Subcutaneous adipose tissue (tissue), 4 donors: ENCODE data around the gene PRDM8. TPM values are rescaled to one million over a fixed set of nuclear protein-coding genes. Genes with fewer than 3 reads are reported as not detected.

Source experiments
- total RNA-seq, 4 donors: library from RNA; depleted of rRNA; stranded (reverse); fragments of >200 nt; gene quantifications; one replicate each; pipeline ENCODE4 v1.1.0, GENCODE V29; 2016
- TF ChIP-seq, protein P1 (sequence below): fragments of 450-650 bp; IDR thresholded peaks from one replicate; pipeline ENCODE4 v1.5.1; 2016; ENCODE audit warnings: low read depth, mild to moderate bottlenecking, control low read depth, antibody characterized with exemption, moderate library complexity

PRDM8 gene
- total RNA-seq, 4 donors from 2014 or later, result 2.1 to 8.1 (median 4.7) TPM

DNA sequence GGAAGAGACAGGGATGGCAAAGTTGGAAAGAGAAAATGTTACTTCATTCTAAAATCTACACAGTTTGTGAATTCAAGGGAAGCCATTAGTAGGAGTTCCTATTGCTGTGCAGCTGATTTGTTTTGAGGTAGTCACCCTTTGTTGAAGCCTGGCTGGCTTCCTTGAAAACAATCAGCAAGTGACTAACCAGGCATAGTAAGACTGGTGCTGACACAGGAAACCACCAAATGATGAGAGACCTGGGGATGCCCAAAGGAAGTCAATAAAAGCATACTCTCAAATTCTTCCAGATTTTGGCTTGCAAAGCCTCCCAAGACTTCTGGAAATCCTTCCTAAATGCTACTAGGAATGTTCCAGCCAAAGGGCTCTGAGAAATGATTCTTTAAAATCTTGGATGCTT is 23.9 kb upstream of the PRDM8 start:
- TF ChIP-seq, protein P1, sequence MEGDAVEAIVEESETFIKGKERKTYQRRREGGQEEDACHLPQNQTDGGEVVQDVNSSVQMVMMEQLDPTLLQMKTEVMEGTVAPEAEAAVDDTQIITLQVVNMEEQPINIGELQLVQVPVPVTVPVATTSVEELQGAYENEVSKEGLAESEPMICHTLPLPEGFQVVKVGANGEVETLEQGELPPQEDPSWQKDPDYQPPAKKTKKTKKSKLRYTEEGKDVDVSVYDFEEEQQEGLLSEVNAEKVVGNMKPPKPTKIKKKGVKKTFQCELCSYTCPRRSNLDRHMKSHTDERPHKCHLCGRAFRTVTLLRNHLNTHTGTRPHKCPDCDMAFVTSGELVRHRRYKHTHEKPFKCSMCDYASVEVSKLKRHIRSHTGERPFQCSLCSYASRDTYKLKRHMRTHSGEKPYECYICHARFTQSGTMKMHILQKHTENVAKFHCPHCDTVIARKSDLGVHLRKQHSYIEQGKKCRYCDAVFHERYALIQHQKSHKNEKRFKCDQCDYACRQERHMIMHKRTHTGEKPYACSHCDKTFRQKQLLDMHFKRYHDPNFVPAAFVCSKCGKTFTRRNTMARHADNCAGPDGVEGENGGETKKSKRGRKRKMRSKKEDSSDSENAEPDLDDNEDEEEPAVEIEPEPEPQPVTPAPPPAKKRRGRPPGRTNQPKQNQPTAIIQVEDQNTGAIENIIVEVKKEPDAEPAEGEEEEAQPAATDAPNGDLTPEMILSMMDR, result no peak

DNA sequence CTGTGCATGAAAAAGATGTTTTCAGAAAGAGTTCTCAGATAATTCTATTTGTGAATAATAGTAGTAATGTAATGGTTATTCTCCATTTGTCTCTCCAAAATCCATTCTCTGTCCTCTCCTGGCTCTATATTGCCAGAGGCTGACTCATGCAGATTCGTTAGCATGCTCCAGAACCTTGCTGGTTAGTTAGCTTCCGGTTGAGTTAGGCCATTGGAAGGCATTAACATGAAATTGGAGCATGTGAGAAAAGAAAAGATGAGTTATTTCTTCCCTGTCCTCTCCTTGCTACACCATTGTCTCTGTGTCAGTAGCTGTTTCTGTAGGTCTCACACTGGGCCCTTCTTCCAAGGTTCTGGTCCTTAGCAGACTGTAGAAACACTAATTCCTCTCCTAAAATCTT is 23.5 kb upstream of the PRDM8 start:
- TF ChIP-seq, protein P1, result no peak

DNA sequence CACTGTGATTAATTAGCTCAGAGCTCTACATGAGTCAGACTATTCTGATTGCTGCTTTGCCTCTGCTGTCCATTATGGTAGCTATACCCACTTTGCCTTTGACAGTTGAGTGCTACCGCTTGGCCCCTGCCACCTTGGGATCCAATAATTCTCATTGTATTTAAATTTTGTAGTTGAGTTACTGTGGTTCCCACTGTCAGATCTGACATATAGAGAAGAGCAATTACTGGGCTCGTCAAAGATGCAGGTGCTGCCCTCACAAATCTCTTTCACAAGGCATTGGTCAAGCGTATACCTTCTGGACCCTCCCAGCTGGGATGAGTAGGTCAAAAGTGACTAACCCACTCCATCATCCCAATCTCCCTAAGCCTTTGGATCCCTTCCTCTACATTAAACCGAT is 18.3 kb upstream of the PRDM8 start:
- TF ChIP-seq, protein P1, result no peak

DNA sequence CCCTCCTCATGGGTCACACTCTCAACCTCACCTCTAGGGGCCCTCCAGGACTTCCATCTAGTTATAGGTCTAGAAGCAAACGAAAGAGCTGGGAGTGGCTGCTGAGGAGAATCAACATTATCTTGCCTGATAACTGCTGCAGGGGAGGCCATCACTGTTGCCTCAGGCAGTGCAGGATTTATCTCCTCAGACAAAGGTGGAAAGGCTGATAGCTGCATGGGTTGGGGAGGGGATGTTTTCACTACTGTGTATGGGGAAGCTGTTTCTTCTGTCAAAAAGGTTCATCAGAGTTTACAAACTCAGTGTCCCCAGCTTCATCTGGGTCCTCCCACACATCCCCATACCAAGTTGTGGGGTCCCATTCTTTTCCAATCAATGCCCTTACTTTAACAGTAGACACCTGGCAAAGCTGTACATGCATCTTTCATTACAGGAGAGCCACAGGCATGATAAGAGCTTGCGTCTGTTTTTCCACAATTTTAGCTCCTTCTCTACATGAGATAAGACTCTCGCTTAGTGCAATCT is 17.6 kb upstream of the PRDM8 start:
- TF ChIP-seq, protein P1, result no peak

DNA sequence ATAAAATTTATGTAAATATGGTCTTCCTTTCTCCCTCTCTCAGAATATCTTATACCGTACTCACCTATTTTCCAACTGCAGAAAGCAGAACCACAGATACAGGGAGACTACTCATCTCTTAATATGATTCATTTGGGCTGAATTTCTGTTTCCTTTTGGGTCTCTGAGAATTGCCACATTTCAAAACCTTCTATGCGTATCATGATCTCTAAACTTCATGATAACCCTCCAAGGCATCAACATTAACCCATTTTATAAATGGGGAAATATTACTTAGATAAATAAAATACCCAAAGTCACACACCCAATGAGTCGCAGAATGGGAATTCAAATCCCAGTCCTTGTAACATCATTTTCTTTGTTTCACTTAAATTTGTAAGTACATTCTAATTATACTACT is 16.6 kb upstream of the PRDM8 start:
- TF ChIP-seq, protein P1, result no peak

DNA sequence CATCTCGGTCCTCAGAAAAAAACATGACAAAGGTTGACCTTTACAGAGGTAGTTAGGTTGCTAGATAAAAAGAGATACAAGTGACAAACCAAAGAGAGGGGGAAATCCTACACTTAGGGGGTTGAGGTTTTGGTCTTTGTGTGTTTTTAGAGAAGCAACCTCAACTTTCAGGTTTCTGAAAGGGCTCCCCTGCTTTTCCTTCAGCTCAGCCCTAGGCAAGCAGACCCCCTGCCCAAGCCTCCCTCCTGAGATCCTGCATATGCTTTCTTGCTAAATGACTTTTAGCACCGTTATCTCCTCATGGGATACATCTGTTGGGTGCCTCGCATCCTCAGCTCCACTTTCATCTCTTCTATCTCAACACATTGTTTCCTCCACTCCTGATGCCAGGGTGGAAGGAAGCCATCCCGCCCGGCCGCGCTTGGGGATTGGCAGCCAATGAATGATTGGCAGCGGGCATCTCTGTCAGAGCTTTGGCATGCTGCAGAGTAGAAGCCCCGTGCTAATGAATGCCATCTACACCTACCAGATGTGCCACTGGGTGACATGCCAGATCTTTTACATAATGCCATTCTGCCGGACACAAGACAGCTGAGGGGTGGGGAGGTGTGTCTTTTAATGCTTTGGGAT is 15.0 kb upstream of the PRDM8 start:
- TF ChIP-seq, protein P1, result no peak

DNA sequence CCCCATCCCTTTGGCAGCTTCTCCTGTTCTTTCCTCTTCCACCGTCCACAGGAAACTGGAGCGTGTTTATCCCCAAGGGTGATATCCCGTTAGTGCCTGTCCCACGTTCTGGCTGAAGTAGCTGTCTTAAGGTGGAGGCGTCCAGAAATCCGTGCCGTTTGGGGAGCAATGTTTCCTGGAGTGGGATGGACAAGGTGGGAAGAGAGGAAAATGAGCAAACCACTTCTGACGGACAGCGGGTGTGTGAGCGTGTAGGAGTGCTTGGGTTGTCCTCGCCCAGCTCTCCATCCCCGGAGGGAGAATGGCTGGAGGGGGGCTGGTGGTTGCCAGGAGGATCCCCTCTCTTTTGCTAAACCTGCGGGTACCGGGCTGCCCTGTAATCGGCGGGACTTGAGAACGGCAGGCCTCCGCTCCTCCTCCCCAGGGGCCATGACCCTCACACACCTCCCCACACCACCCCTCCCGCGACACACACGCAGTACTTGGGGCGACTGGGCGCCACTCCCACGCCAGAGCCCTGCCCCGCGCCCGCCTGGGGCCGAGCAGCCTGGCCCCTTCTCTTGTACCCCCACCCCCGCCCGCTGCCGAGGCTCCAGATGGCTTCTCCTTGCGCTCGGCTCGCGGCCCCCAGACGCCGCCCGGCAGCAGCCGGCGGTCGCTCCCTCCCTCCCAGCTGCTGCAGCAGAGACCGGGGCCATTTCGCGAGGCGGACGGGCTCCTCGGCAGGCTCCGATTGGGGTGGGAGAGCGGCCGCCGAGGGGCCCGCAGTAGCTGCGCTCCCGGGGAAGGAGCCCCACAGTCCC is 13.9 kb upstream of the PRDM8 start:
- TF ChIP-seq, protein P1, result no peak
